Amniotic epithelial cell (primary cell): ENCODE measurements around the gene RAMACL.

Experiments
- DNase-seq: peaks from one replicate; pipeline ENCODE4 v3.0.0-alpha.2; 2010; ENCODE audit warnings: low read depth

The RAMACL gene

GRCh38 chr6:166573511-166574216 is 12.8 kb downstream of the RAMACL start:
- no peak for DNase-seq

GRCh38 chr6:166572370-166573261 is 13.9 kb downstream of the RAMACL start:
- DNase-seq: peak; percentile 82

- no peak for DNase-seq
Measured at GRCh38 chr6:166570929-166571713, 15.4 kb downstream of the RAMACL start.

GRCh38 chr6:166569206-166569605 is 17.3 kb downstream of the RAMACL start:
- no peak for DNase-seq

GRCh38 chr6:166567813-166568212 is 18.7 kb downstream of the RAMACL start:
- DNase-seq: no peak

GRCh38 chr6:166567107-166567506 is 19.4 kb downstream of the RAMACL start:
- DNase-seq: peak; percentile 99

GRCh38 chr6:166566026-166567011 is 20.2 kb downstream of the RAMACL start:
- no peak for DNase-seq

GRCh38 chr6:166565084-166565967 is 21.2 kb downstream of the RAMACL start:
- DNase-seq: no peak

- DNase-seq: no peak
Measured at GRCh38 chr6:166563805-166564204, 22.7 kb downstream of the RAMACL start.

- DNase-seq: no peak
Measured at GRCh38 chr6:166563200-166563599, 23.3 kb downstream of the RAMACL start.

GRCh38 chr6:166562726-166563125 is 23.8 kb downstream of the RAMACL start:
- DNase-seq: no peak

- DNase-seq: no peak
Measured at GRCh38 chr6:166561771-166562359, 24.6 kb downstream of the RAMACL start.

GRCh38 chr6:166560222-166560621 is 26.3 kb downstream of the RAMACL start:
- no peak for DNase-seq

GRCh38 chr6:166559662-166560061 is 26.8 kb downstream of the RAMACL start:
- DNase-seq: no peak

- peak; percentile 20 for DNase-seq
Measured at GRCh38 chr6:166559211-166559610, 27.3 kb downstream of the RAMACL start.

- DNase-seq: no peak
Measured at GRCh38 chr6:166558156-166559005, 28.1 kb downstream of the RAMACL start.

GRCh38 chr6:166556863-166557322 is 29.6 kb downstream of the RAMACL start:
- peak; percentile 78 for DNase-seq

GRCh38 chr6:166556336-166556735 is 30.1 kb downstream of the RAMACL start:
- peak; percentile 80 for DNase-seq

GRCh38 chr6:166555086-166555485 is 31.4 kb downstream of the RAMACL start:
- DNase-seq: no peak
